DMS 273 (cell line): ENCODE data around the gene TMEM255B.
A peak's percentile ranks its signal among the peaks of the same experiment; 100 is the strongest.
"Not testable (repeated sequence)": the region's sequence is repeated elsewhere in the genome, so short reads cannot be mapped to it uniquely, and the experiment has no call there.

Experiments used
- DNase-seq: peaks from one replicate; lab custom pipeline; 2025; ENCODE audit not compliant: unreplicated experiment; lab: John Stamatoyannopoulos, UW

Gene TMEM255B

GRCh38 chr13:113816254-113816929, 57.4 kb downstream of the TMEM255B start:
- DNase-seq, result no peak

DNA sequence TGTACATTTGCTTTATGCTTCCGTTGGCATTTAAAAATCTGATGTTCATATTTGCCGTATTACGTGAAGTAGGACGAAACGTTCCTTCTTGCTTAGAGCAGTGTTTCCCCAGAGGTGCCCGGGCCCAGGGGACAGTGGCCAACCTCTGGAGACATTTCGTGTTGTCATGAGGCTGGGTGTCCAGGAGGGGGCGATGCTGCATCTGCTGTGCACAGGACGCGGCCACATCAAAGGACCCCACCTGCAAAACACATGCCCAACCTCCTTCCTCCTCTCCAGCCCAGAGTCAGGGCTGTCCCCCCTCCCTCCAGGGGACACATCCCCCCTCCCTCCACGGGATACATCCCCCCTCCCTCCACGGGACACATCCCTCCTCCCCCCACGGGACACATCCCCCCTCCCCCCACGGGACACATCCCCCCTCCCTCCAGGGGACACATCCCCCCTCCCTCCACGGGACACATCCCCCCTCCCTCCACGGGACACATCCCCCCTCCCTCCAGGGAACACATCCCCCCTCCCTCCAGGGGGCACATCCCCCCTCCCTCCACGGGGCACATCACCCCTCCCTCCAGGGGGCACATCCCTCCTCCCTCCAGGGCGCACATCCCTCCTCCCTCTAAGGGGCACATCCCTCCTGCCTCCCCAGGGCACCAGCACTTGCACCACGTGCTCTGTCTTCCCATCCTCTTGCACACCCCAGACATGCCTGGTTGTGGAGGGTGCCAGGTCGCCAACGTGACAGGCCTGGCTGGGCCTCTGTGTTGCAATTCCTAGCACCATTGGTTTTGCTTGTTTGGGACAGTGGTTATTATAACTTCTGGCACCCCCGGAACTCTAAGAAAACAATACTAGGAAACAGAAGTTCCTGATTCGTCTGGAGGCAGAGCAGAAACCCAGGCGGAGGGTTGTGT, 58.2 kb downstream of the TMEM255B start:
- DNase-seq, result peak; percentile 88

DNA sequence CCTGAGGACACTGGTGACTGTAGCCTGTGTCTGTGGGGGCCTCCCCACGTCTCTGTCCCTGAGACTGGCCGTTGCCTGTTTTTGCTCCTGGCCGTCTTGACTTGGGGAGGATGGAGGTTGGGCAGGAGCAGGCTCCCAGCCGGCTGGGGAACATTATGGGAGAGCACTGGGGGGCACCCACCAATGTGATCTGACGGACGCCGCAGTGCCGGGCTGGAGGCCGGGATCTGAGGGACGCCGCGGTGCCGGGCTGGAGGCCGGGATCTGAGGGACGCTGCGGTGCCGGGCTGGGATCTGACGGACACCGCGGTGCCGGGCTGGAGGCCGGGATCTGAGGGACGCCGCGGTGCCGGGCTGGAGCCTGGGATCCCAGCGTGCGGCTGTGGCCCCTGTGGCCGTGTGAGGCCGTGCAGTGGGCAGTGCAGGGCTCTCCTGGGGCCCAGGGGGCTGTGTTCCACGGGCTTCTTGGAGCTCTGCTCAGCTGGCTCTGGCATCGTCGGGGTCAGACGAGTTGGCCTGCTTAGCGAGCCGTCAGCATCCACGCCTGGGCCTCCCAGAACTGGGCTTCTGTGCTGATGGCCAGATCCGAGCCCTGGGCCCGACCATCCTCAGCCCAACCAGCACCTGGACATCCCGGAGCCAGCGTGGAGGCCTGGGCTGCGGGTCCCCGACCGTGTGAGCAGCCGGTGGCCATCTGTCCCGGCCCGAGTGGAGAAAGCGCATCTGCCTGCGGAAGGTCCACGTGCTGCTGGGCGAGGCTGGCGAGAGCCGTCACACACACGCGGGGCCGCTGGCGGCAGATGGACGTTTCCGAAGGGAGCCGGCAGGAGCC, 59.0 kb downstream of the TMEM255B start:
- DNase-seq, result no peak

- DNase-seq, result no peak
Observed at GRCh38 chr13:113818700-113819295, 59.8 kb downstream of the TMEM255B start.

DNA sequence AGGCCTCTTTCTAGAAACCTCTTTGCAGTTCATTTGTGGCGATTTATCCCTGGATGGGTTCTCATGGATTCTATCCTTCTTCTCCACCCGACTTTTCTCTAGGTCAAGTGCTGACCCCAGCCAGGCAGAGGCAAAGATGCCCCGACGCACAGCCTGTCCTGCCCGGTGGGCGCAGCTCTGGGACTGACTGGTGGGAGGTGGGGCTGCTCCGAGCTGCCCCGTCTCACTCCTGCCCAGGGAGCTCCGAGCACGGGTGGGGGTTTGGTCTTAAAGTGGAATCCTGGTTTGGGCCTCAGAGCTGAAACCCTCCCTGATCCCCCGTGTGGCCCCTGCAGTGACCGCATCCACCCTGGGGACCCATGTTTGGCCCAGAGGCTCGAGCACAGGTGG, 60.3 kb downstream of the TMEM255B start:
- no peak for DNase-seq

- no peak for DNase-seq
Observed at GRCh38 chr13:113819731-113820715, 61.0 kb downstream of the TMEM255B start.

GRCh38 chr13:113820813-113821651, 62.0 kb downstream of the TMEM255B start:
- peak; percentile 88 for DNase-seq

GRCh38 chr13:113821847-113822246, 62.8 kb downstream of the TMEM255B start:
- DNase-seq, result no peak

- no peak for DNase-seq
Observed at GRCh38 chr13:113822266-113822665, 63.2 kb downstream of the TMEM255B start.

DNA sequence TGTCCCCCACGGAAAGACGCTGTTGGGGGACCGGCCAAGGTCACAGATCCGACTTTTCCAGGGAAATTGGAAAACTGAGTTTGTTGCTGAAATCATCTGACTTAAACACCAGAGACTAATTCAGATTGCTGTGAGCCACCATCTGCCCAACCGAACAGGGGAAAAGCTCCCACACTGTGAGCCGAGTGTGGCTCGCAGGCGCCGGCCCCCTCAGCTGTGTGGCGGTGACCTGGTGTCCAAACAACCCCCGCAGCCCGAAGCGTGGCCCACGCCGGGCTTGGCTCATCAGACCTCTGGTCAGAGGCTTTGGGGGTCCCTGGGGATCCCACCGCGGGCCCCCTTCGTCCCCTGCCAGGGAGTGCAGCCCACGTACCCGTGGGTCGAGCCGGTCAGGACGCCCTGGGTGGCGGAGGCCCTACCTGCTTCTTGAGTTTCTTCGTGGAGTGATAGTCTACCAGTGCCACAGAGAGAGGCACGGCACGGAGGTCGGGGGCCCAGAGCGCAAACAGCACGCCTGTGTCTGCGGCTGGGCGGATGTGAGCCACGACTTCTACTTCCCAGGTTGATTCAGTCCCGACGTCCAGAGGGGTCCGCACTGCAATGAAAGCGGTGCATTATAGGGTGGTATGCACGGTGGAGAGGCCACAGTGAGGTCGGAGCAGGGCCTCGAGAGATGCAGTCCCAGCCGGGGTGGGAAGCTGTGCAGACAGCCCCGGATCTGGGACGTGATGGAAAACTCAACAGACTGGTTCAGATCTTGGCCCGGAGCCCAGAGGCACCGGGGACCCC, 64.1 kb downstream of the TMEM255B start:
- DNase-seq, result no peak

- no peak for DNase-seq
Observed at GRCh38 chr13:113823771-113824170, 64.7 kb downstream of the TMEM255B start.

DNA sequence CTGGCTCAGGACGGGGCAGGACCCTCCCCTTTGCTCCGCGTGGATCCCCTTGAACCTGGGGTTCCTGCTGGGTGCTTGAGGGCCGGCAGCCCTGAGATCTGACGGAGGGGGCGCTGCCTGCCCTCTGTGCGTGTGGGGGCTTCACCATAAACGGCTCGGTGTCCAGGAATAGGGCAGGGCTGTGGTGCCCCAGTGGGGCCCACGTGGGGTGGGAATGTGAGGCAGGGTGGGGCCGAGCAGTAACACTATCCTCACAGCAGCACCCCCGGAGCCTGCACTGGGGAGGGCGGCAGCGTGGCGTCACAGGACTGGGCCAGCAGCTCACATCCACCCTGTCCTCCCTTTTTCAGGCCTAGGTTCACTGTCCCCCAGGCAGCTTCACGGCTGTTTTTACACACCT, 66.8 kb downstream of the TMEM255B start:
- no peak for DNase-seq

DNA sequence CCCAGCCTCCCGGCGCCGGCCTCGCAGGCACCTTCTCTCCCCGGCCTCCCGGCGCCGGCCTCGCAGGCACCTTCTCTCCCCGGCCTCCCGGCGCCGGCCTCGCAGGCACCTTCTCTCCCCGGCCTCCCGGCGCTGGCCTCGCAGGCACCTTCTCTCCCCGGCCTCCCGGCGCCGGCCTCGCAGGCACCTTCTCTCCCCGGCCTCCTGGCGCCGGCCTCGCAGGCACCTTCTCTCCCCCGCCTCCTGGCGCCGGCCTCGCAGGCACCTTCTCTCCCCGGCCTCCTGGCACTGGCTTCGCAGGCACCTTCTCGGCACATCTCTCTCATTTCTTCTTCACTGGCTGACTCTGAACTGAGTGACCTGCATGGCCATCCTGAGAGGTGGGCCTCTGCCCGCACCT, 67.4 kb downstream of the TMEM255B start:
- not testable (repeated sequence) for DNase-seq

GRCh38 chr13:113827021-113827420, 68.0 kb downstream of the TMEM255B start:
- DNase-seq, result no peak

DNA sequence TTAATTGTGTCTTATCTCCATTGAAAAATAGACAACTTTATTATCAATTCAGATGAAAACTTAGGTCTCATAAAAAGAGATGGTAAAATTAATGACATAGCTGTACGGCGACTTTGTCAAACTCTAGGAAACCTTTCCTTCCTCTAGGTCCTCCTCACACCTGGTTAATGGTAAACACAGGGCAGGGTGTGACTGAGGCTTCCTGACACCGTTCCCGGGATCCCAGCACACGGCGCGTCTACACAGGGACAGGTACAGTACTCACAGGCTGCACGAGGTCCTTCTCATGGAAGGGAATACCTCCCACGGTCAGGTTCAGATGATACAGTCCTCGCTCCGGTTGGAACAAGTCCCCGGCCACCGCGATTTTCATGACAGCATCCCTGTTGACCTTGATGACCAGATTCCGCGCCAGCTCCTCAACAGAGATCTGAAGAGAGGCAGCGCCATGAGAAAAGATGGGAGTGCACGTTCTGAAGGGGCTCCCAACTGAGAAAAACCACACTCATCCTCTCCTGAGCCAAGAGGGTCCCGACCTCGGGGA, 69.3 kb downstream of the TMEM255B start:
- DNase-seq, result no peak

DNA sequence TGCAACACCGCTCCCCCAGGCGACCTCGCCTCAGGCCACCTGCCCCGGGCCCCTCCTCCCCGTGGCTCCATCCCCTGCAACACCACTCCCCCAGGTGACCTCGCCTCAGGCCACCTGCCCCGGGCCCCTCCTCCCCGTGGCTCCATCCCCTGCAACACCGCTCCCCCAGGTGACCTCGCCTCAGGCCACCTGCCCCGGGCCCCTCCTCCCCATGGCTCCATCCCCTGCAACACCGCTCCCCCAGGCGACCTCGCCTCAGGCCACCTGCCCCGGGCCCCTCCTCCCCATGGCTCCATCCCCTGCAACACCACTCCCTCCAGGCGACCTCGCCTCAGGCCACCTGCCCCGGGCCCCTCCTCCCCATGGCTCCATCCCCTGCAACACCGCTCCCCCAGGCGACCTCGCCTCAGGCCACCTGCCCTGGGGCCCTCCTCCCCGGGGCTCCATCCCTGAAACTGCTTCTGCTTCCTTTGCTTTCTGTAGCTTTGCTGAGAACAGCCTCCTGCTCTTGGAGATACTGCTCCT, 71.5 kb downstream of the TMEM255B start:
- not testable (repeated sequence) for DNase-seq

DNA sequence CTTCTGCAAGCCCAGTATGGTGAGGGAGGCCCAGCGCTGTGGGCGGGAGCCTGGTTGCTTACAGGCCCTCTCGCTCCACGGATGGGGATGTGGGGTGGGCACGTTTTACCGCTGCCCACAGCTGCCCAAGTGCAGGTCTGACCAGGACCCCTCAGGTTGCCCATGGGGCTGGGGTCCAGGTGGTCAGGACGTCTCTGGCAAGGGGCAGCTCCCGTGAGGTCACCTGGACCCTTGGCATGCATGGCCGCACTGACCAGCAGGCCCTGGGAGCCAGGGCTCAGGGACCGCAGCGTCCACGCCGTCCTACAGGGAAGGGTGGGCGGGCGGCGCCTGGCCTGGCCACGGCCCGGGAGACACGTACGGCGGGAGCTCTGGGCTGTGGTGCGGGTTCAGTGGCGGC, 72.0 kb downstream of the TMEM255B start:
- DNase-seq, result no peak

DNA sequence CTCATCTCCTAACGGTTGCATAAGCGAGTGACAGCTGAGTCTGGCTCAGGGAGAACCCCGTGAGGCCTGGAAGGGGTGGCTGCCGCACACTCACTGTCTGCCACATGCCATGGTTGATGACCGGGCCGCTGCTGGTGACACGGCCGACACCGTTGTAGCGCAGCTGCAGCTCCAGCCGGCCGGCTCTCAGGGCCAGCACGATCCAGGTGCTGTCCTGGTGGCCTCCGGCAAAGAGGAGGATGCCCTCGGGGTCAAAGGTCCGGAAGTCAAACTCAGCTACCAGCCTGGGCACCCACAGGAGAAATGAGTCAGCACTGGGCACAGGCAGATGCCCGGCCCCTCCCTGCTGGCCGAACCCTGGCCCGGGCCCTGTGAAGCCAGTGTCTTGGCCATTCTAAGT, 73.2 kb downstream of the TMEM255B start:
- no peak for DNase-seq
